GM12891 (cell line): ENCODE data around the gene RANBP1.

ENCODE experiments used
- POLR2A ChIP-seq: IDR thresholded peaks from 2 replicates; pipeline ENCODE4 v1.6.1; 2011; ENCODE audit warnings: low read depth, low read length, control low read depth
- POLR2AphosphoS5 ChIP-seq: IDR thresholded peaks from 2 replicates; pipeline ENCODE4 v1.6.1; 2011; ENCODE audit warnings: low read depth, low read length, control low read depth
- SPI1 ChIP-seq: IDR thresholded peaks from 2 replicates; pipeline ENCODE4 v1.6.1; 2011; ENCODE audit warnings: low read depth, low read length, control low read depth

DNA sequence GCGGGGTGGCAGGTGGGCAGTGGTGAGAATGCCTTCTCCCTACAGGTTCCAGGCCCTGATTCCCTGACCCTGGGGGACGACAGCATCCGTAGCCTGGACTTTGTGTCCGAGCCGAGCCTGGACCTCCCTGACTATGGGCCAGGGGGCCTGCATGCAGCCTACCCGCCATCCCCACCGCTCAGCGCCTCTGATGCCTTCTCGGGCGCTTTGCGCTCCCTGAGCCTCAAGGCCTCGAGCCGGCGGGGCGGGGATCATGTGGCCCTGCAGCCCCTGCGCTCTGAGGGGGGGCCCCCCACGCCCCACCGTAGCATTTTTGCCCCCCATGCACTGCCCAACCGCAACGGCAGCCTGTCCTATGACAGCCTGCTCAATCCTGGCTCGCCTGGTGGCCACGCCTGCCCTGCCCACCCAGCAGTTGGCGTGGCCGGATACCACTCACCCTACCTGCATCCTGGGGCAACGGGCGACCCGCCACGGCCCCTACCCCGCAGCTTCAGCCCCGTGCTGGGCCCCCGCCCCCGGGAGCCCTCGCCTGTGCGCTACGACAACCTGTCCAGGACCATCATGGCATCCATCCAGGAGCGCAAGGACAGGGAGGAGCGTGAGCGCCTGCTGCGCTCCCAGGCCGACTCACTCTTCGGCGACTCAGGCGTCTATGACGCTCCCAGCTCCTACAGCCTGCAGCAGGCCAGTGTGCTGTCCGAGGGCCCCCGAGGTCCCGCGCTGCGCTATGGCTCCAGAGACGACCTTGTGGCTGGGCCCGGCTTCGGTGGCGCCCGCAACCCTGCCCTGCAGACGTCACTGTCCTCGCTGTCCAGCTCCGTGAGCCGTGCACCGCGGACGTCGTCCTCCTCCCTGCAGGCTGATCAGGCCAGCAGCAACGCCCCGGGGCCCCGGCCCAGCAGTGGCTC, 27.1 kb downstream of the RANBP1 start:
- TF ChIP-seq POLR2AphosphoS5: no peak
- no peak for TF ChIP-seq POLR2A
- TF ChIP-seq SPI1: no peak
